Activated CD4-positive, alpha-beta T cell treated with anti-CD3 and anti-CD28 coated beads, Interleukin-2, amount 50 U/mL, for 4 hours (primary cell): Measurements from ENCODE around the gene LRRK1.

Experiments
- DNase-seq, 2 experiments: peaks; one replicate each; pipeline ENCODE4 v3.0.0-alpha.2; 2020

The LRRK1 gene

DNA sequence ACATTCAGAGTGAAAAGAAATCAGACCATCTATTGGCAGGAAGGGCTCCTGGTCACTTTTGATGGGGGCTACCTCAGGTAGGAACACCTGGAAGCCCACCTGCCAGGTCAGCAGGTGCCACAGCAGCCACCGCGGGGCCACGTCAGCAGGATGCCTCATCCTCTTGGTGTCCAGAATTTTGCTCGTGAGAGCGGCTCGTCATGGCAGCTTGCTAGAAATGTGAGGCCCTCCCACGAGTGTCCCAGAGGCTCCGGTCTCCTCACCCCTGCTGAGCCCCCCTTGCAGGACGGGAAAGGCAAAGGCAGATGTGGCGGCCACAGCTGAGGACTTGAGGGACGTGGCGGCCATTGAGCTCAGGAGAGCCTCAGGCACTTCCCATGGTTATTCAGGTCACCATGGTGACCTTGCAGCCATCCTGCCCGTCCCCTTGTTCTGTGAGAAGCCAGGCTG is 129.4 kb downstream of the LRRK1 start:
- no peak for DNase-seq

DNA sequence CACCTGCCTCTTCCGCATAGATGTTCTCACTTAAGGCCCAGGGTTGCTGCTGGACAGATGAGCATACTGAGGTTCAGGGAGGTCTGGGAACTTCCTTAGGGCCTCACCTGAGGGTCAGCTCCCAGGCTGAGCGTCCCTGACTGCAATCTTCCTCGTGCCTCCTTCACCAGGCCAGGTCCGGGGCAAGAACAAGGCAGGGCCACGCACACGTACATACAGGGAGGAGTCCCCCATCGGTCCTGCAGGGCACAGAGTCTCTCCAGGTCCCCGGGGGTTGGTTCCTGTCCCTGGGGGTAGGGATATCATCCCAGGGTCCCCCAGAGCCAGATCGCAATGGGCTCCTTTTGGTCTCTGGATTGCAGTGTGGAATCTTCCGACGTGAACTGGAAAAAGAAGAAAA is 130.1 kb downstream of the LRRK1 start:
- DNase-seq: no peak

DNA sequence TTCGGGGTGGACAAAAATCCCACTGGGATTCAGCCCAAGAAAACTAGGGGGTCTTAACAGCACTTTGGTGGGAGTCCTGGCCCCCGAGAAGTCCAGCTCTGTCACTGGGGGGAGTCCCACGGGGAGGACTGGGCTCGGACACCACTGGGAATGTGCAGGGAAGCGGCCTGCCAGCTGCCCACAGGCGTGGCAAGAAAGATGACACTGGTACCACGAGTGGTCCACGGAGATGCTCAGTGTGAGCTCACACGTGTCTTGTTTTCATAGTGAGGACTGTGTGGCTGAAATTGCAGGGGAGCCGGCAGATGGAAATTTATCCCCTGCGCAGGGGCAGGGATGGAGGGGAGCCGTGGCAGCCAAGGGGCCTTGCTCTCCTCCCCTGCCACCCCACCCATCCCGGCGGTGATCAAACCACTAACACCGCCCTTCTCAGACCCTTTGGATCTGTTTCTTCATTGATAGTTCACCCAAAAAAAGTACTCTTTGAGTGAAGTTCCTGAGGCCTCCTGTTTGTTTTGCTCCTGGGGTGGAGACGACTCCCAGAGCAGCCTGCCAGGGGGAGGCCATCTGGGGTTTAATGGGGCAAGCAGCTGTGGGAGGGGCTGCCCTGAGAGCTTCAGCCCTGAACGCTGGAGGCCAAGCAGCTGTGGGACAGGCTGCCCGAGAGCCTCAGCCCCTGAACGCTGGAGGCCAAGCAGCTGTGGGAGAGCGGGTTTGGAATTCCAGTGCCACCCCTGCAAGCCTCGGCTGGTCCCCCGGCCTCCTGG is 130.9 kb downstream of the LRRK1 start:
- no peak for DNase-seq

DNA sequence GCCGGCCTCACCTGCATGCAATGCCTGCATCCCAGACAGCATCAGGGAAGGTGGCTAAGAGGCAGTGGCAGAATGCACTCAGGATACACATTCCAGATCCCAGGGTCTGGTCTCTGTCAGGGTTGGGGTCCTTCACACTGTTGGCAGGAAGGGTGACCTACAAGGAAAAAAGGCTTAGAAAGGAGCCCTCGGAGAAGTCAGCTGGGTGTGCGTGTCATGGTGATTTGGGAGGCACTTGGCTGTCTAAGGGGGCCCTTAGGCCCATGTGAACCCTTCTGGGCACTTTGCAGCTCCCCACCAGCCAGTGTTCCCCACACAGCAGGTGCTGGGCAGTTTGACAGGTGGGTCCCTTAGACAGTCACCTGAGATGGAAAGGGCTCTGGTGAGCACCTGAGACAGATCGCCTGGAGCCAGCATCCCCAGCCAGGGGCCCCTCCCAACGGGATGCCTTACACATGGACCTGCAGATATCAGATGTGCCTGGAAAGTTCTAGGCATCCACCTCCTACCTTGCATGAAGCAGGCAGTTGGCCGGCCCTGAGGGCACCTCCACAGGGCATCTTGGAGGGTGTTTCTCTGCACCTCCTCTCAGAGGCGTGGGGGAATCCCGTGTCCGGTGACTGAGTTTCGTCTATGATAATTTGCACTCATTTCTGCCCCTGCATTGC is 131.6 kb downstream of the LRRK1 start:
- DNase-seq: no peak

DNA sequence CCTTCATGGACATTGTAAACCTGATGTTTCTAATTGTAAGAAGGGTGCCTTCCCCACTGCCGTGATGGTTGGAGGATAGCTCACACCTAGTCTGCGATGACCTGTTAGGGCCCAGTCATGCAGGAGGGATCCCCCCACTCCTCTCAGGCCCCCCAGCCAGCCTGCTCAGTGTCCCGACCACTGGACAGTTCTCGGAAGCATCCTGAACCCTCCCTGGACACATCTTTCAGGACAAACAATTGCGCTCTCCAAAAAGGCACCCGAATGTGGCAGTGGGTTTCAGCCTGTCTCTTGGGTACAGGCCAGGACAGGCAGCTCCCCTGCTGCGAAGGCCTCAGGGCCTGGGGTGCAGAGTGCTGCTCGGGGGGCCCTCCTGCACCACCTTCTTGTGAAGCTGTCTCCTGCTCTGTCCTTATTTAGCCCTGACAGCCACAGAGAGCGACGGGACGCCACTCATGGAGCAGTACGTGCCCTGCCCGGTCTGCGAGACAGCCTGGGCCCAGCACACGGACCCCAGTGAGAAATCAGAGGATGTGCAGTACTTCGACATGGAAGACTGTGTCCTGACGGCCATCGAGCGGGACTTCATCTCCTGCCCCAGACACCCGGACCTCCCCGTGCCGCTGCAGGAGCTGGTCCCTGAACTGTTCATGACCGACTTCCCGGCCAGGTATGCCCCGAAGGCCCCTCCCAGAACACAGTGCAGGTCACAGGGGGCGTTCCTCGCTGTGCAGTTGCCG is 132.3 kb downstream of the LRRK1 start:
- no peak for DNase-seq

DNA sequence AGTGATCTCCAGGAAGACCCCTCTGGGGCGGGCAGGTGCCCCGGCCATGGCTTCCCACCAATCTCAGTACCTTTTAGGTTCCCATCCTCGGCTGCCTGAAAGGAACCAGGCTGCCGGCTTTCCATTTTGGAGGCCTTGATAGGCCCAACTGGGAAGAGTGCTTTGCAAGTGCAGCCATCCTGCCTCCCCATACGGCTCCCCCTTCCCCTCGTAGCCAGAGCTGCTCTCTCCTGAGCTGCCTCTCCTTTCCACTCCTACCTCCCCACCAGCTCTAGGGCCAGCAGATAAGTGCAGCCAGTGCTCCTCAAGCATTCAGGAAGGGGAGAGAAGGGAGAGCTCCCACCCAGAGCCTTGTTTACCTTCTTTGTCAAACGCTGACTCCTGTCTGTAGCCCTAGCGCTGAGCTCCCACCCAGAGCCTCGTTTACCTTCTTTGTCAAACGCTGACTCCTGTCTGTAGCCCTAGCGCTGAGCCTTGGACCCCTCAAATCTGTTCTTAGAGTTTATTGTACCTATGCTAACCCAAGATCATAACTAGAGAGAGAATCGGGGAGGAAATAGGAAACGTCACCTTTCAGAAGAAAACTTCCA is 133.0 kb downstream of the LRRK1 start:
- DNase-seq: no peak

DNA sequence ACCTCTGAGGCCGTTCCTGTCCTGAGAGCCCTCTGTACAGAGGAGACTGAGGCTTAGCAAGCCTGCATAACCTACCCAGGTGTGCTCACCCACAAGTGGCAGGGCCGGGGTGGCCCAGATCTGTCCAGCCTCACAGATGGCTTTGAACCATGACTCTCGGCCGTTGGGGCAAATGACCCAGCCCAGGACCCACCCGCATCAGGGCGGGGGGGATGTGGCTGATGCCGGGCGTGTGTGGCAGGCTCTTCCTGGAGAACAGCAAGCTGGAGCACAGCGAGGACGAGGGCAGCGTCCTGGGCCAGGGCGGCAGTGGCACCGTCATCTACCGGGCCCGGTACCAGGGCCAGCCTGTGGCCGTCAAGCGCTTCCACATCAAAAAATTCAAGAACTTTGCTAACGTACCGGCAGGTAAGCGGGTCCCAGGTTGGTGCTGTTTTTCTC is 133.5 kb downstream of the LRRK1 start:
- no peak for DNase-seq

DNA sequence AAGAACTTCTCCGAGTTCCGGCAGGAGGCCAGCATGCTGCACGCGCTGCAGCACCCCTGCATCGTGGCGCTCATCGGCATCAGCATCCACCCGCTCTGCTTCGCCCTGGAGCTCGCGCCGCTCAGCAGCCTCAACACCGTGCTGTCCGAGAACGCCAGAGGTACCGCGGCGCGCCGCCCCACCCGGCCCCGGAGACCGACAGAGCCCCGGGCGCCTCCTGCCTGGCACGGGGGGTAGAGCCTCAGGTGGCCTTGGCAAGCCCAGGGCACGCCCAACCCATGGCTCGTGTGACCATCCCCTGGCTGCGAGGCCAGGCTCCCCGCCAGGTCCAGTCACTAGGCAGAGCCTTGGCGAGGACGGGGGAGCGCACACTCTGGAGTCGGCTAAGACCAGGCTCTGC is 134.1 kb downstream of the LRRK1 start:
- DNase-seq: no peak

DNA sequence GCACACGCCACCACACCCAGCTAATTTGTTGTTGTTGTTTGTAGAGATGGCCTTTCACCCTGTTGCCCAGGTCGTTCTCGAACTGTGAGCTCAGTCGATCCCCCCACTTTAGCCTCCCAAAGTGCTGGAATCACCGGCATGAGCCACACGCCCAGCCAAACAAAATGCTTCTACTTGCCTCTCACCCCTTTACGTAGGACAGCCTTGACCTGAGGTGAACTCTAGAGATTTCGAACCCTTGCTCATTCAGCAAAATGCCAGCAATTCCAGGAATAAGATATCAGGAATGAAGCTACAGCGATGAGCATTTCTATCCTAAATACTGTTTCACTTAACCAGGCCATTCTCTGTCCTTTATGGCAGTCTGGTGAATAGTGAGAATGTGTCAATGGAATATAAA is 135.0 kb downstream of the LRRK1 start:
- DNase-seq: no peak

DNA sequence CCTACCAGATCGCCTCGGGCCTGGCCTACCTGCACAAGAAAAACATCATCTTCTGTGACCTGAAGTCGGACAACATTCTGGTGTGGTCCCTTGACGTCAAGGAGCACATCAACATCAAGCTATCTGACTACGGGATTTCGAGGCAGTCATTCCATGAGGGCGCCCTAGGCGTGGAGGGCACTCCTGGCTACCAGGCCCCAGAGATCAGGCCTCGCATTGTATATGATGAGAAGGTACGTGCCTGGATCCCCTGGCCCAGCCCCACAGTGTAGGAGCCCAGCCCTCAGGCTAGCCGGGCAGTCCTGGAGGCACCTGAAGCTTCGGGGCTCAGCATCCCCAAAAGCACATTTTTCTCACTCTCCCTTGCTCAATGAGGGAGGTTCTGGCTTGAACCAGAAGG is 135.8 kb downstream of the LRRK1 start:
- DNase-seq: no peak

DNA sequence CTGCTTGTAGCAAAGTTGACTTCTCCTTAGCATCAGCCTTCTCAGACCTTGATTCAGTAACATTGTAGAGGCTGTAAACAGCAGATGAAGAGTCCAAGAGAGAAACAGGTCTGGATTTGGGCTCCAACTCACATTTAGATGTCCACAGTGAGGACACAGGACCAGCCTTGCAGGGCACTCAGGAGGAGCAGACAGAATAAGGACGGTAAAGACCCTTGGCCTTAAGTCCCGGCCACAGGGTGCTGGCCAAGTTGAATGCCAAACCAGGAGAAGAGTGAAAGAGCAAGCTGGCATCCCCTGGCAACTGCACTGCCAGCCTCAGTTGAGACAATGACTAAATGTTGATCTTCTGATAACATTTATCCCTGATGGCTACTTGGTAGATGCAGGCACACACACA is 136.3 kb downstream of the LRRK1 start:
- no peak for DNase-seq

DNA sequence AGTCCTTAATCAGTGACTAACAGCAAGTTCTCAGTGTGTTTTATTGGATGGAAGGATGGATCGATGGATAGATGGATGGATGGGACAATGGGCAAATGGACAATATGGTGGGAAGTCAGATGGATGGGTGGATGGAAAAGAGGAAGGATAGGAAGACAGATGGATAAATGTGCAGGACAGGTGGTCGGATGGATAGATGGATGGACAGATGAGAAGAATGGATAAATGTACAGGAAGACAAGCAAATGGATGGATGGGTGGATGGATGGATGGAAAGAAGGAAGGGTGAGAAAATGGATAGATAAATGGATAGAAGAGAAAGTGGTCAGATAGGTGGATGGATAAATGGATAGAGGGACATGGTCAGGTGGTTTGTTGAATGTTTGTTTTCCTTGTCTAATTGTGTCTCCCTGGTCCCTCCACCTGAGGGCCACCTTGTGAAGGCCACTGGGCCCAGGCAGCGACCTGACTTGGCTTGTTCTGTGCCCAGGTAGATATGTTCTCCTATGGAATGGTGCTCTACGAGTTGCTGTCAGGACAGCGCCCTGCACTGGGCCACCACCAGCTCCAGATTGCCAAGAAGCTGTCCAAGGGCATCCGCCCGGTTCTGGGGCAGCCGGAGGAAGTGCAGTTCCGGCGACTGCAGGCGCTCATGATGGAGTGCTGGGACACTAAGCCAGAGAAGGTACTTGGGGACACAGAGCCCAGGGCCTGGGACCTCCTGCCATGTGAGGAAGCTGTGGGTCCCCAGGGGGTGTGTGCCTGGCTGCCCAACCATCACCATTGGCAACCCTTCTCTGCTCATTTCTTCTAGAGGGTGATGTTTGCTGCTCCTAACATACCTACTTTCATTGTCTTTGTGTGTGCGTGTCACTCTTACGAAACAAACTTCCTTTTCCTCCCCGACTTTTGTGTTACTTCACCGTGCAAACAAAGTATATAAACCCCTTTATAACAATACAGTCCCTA is 137.5 kb downstream of the LRRK1 start:
- no peak for DNase-seq

DNA sequence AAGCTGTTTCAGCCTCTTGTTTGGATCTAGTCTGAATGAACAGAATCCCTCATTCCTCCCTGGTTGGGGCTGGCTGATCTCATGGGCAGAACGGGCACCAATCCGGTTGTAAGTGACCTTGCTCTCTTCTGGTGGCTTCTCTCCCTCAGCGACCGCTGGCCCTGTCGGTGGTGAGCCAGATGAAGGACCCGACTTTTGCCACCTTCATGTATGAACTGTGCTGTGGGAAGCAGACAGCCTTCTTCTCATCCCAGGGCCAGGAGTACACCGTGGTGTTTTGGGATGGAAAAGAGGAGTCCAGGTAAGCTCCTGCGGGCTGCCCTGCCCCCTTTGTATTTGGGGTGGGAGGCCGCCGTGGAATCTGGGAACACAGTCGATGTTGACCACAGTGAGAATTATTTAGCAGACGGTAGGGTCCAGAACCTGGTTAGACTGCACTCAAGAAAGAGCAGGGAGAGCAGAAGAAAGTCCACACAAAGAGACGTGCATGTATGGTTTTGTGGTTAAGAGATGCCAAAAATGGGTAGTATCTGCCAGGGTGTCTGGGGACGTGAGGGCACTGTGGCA is 138.8 kb downstream of the LRRK1 start:
- no peak for DNase-seq

DNA sequence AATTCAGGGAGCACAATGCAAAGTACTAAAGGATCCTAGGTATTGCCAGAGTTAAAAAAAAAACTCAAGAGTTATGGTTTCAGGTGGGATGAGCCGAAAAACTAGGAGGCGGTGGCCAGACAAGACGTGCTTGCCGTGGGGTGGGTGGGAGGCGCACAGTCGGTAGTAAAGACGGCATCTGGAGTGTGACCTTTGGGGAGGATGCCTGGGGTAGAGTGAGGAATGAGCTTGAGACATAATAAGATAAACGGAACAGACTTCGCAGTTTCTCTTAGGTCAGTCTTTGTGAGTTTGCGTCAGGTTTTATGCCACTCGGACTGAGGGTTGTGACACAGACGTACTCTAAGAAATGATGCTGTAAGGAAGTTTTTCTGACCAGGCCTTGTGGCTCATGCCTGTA is 139.6 kb downstream of the LRRK1 start:
- DNase-seq: no peak

DNA sequence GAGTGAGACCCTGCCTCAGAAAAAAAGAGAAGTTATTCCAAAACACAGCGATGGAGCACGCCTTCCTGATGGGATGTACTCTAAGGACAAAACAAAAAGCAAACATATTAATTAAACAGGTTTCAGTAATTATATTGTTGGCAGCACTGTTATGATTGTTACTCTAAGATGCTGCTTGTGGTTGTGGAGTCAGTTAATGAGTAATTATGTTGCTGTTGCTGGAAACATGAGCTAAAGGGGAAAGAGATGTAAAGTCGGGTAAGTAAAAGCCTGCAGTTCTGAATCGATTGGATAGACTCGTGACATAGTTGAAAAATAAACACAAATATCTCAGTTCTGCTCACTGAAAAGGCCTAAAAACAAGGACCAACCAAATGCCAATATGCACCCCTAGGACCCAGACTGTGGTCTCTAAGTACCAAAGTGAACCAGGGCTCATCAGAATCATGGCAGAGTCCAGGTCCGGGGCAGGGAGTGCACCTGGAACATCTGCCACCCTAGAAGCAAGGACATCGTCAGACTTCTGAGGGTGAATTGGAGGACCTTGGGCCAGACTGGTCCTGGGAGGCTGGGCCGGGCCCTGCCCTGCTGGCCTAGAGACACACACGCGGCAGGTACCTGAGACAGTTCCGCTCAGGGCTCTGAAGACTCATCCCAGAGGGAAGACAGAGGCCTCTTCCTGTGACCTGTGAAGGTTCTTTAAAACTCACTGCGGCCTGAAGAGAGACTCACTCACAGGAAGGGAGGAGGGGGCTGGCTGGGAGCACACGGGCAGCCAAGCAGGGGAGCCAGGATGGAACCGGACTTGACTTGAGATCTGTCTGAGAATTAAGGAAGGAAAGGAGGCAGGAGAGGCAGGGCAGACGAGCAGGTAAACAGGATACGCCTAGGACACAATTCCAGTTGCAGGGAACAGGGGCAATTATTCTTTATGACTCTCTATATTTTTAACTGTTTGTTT is 140.5 kb downstream of the LRRK1 start:
- no peak for DNase-seq

DNA sequence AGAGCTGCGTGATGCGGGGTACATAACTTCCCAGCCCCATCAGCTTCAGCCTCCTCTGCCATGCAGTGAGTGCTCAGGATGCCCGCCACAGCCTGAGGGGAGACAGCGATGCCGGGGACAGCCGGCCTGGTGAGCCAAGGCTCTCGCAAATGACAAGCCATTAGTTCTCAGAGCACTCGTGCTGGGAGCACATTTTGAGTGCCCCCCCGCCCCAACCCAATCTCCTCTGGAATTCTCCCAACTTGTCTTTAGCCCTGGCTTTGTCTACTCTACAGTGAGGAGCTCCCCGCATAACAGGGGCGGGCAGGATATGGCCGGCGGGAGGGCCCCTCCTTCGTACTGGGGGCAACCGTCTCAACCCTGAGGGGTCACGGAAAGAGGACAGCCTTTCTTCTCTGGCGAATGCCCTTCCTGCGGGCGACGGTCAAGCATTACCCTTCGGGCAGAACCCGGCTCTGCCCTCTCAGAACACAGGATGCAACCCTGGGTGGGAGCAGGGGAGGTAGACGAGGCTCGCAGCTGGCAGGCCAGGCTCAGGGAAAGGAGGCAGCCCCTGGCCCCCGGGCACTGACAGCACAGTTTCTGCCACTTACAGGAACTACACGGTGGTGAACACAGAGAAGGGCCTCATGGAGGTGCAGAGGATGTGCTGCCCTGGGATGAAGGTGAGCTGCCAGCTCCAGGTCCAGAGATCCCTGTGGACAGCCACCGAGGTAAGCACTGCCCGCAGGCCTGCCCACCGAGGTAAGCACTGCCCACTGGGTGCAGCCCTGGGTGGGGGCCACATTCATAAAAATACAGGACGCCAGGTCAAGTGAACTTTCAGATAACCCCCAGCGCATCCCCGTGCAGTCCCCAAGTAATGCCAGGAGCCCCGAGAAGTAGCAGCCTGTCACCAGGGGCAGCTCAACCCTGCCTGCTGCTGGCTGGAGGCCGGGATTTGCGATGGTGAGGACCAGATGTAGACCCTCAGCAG is 141.7 kb downstream of the LRRK1 start:
- DNase-seq: no peak

DNA sequence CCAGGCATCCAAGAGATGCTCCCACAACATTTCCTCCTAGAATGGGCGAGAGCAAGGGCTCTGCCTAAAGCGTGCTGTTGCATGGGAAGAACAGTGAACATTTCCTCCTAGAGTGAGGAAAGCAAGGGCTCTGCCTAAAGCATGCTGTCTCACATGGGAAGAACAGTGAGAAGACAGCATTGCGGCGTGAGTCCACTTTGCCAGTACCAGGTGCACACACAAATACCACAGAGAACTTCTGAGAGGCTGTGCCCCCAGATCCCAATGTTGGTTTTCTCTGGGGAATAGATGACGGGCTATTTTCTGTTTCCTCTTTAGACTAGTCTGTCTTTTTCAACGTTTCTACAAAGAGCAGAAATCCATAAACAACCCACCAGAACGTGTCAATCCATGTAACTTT is 142.9 kb downstream of the LRRK1 start:
- DNase-seq: no peak

DNA sequence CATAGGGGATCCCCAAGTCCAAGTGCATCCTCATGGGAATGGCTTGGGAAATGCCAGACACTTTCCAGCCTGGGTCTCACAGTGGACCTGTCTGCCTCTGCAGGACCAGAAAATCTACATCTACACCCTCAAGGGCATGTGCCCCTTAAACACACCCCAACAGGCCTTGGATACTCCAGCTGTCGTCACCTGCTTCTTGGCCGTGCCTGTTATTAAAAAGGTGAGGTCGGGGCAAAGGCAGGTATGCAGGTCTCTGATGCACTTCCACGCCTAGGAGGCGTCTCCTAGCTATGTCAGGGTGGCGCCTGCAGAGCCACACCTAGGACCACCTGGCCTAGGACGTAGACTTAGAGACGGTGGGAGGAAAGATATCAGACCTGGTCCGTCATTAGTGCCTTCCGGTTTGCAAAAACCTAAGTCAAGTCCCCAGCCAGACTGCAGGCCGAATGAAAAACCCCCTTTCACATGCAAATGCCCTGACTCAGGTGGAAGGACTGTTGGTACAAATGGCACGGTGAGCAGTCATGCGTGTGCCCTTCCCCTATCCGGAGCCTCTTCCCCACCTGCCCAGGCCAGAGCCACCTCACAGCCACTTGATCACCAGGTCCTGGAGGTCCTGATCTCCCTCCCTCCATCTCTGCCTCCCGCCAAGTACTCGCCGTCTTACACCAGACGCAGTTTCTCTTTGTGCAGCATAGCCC is 143.5 kb downstream of the LRRK1 start:
- no peak for DNase-seq

DNA sequence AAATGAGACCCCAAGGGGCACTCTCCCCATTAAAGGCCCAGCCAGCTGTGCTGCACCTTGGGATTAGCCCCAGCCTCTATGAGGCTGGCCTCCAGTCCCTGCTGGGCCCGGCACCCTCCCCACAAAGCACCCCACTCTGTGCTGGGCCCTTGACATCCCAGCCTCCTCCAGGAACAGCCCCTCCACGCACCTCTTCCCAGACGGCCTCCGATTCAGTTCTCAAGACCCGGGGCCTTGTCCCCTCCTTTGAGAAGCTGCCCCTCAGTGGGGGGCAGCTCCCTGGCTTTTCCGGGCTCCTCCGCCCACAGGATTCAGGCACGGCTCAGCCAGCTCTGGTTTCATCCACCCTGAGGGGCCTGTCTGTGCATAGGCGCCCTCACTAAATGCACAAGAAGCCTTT is 144.1 kb downstream of the LRRK1 start:
- no peak for DNase-seq
